NCI-H526 (cell line): ENCODE measurements around the gene IFT74.

Experiments used
- DNase-seq, 2 experiments: peaks; one replicate each; lab custom pipeline; 2025; lab: John Stamatoyannopoulos, UW

IFT74 gene

GRCh38 chr9:26955921-26956859 lies at the start of gene IFT74:
TSS of gene IFT74 (plus strand) at chr9:26956412. CDS start at chr9:26961968, 5,556 bp downstream.
- DNase-seq, result peak; percentile 95 to 98

GRCh38 chr9:26913138-26913668 lies 43.0 kb upstream of the IFT74 start:
- no peak for DNase-seq

GRCh38 chr9:26919698-26920097 lies 36.5 kb upstream of the IFT74 start:
- no peak for DNase-seq

- DNase-seq, result no peak
Observed at GRCh38 chr9:26925609-26926008, 30.6 kb upstream of the IFT74 start.

GRCh38 chr9:26928902-26929495 lies 27.2 kb upstream of the IFT74 start:
- DNase-seq, result no peak

GRCh38 chr9:26935847-26936246 lies 20.4 kb upstream of the IFT74 start:
- DNase-seq, result no peak

GRCh38 chr9:26937816-26938371 lies 18.3 kb upstream of the IFT74 start:
- DNase-seq, result no peak

- no peak for DNase-seq
Observed at GRCh38 chr9:26939955-26940711, 16.1 kb upstream of the IFT74 start.

GRCh38 chr9:26940779-26941178 lies 15.4 kb upstream of the IFT74 start:
- no peak for DNase-seq

- no peak for DNase-seq
Observed at GRCh38 chr9:26945591-26945990, 10.6 kb upstream of the IFT74 start.

- DNase-seq, result peak; percentile 83 to 93
Observed at GRCh38 chr9:26946753-26947727, 9.2 kb upstream of the IFT74 start, which contains the start of gene PLAA. TSS of gene PLAA (minus strand) at chr9:26947242. CDS start at chr9:26947045, 197 bp downstream.

GRCh38 chr9:26947736-26948135 lies 8.5 kb upstream of the IFT74 start:
- DNase-seq, result peak in 1 of 2 experiments; percentile 12

GRCh38 chr9:26949637-26950069 lies 6.6 kb upstream of the IFT74 start:
- no peak for DNase-seq

- no peak for DNase-seq
Observed at GRCh38 chr9:26950521-26950920, 5.7 kb upstream of the IFT74 start.

- DNase-seq, result no peak
Observed at GRCh38 chr9:26951794-26952193, 4.4 kb upstream of the IFT74 start.

- no peak for DNase-seq
Observed at GRCh38 chr9:26954050-26954508, 2.1 kb upstream of the IFT74 start.

GRCh38 chr9:26955222-26955903 lies 849 bp upstream of the IFT74 start:
- peak in 1 of 2 experiments; percentile 2 for DNase-seq

GRCh38 chr9:26956860-26957233 lies 635 bp downstream of the IFT74 start:
- DNase-seq, result no peak

- no peak for DNase-seq
Observed at GRCh38 chr9:26971721-26972120, 15.5 kb downstream of the IFT74 start.

GRCh38 chr9:26973989-26974388 lies 17.8 kb downstream of the IFT74 start:
- DNase-seq, result no peak
